GM23338 (cell line): ENCODE measurements around the gene PBOV1. TPM values are rescaled to one million over a fixed set of nuclear protein-coding genes. Genes with fewer than 3 reads are reported as not detected.

Experiments
- ATAC-seq: fragments of 200-7000 bp; cut with Tn5 transposase; 3 replicates; pipeline ENCODE4 v1.9.1; 2020
- DNase-seq: peaks from one replicate; pipeline ENCODE4 v3.0.0-alpha.2; 2015; ENCODE audit warnings: low spot score
- H2AFZ ChIP-seq: fragments of 200-600 bp; sonication (generic); 2 replicates; pipeline ENCODE4 v1.8.0; 2016; ENCODE audit warnings: antibody characterized with exemption, mild to moderate bottlenecking, moderate library complexity
- H3F3A ChIP-seq: fragments of 200-600 bp; sonication (generic); replicated peaks from 2 replicates; pipeline ENCODE4 v1.8.0; 2017; ENCODE audit warnings: antibody characterized with exemption, mixed run types, low read depth
- H3K27ac ChIP-seq: fragments of 200-600 bp; sonication (generic); 2 replicates; pipeline ENCODE4 v1.6.1; 2016; ENCODE audit warnings: low read depth
- H3K27me3 ChIP-seq: fragments of 200-600 bp; sonication (generic); 2 replicates; pipeline ENCODE4 v1.8.0; 2016; ENCODE audit warnings: mild to moderate bottlenecking, mixed run types, moderate library complexity; ENCODE audit not compliant: insufficient read depth
- H3K36me3 ChIP-seq: fragments of 200-600 bp; sonication (generic); 2 replicates; pipeline ENCODE4 v1.8.0; 2016; ENCODE audit warnings: mild to moderate bottlenecking; ENCODE audit not compliant: insufficient read depth
- H3K4me1 ChIP-seq: fragments of 200-600 bp; sonication (generic); 2 replicates; pipeline ENCODE4 v1.8.0; 2016; ENCODE audit warnings: mild to moderate bottlenecking, moderate library complexity; ENCODE audit not compliant: insufficient read depth
- H3K4me2 ChIP-seq: fragments of 200-600 bp; sonication (generic); 2 replicates; pipeline ENCODE4 v1.7.1; 2017; ENCODE audit warnings: mixed run types
- H3K4me3 ChIP-seq: fragments of 200-600 bp; sonication (generic); 2 replicates; pipeline ENCODE4 v1.6.1; 2016; ENCODE audit warnings: mixed run types
- H3K79me2 ChIP-seq: fragments of 200-600 bp; sonication (generic); replicated peaks from 2 replicates; pipeline ENCODE4 v1.8.0; 2017; ENCODE audit warnings: mild to moderate bottlenecking; ENCODE audit not compliant: insufficient read depth
- H3K9me2 ChIP-seq: fragments of 200-600 bp; sonication (generic); 2 replicates; pipeline ENCODE4 v1.8.0; 2017; ENCODE audit not compliant: insufficient read depth
- H4K20me1 ChIP-seq: fragments of 200-600 bp; sonication (generic); replicated peaks from 2 replicates; pipeline ENCODE4 v1.8.0; 2017; ENCODE audit warnings: mild to moderate bottlenecking; ENCODE audit not compliant: insufficient read depth
- H3K27ac Mint-ChIP-seq: 2 replicates; pipeline ENCODE4 v1.8.0; 2020; ENCODE audit warnings: inconsistent platforms, mild to moderate bottlenecking, moderate library complexity, mixed read lengths
- H3K27me3 Mint-ChIP-seq: 3 replicates; pipeline ENCODE4 v1.8.0; 2022; ENCODE audit warnings: low read depth, mild to moderate bottlenecking, moderate library complexity, mixed read lengths, inconsistent platforms; ENCODE audit not compliant: insufficient read depth, poor library complexity
- H3K36me3 Mint-ChIP-seq: 3 replicates; pipeline ENCODE4 v1.8.0; 2021; ENCODE audit warnings: low read depth, mild to moderate bottlenecking, inconsistent platforms, moderate library complexity, mixed read lengths
- H3K4me1 Mint-ChIP-seq: 3 replicates; pipeline ENCODE4 v1.8.0; 2020; ENCODE audit warnings: mild to moderate bottlenecking, inconsistent platforms, mixed read lengths
- H3K4me3 Mint-ChIP-seq: 3 replicates; pipeline ENCODE4 v1.8.0; 2021; ENCODE audit warnings: moderate library complexity, mild to moderate bottlenecking, inconsistent platforms, mixed read lengths
- H3K9me3 Mint-ChIP-seq: 3 replicates; pipeline ENCODE4 v1.8.0; 2020; ENCODE audit warnings: moderate library complexity, mild to moderate bottlenecking, inconsistent platforms, mixed read lengths
- CREB1 ChIP-seq: fragments of 250-450 bp; sonication (Bioruptor Pico); IDR thresholded peaks from 2 replicates; pipeline ENCODE4 v1.5.0; 2020; ENCODE audit warnings: low read depth, mild to moderate bottlenecking, moderate library complexity
- EZH2 ChIP-seq: fragments of 200-600 bp; sonication (generic); IDR thresholded peaks from one replicate; pipeline ENCODE4 v1.8.0; 2017; ENCODE audit warnings: antibody characterized with exemption, mild to moderate bottlenecking, low read depth; ENCODE audit not compliant: unreplicated experiment
- EZH2phosphoT487 ChIP-seq: fragments of 200-600 bp; sonication (generic); IDR thresholded peaks from one replicate; pipeline ENCODE4 v1.8.1; 2018; ENCODE audit warnings: antibody characterized with exemption; ENCODE audit not compliant: unreplicated experiment
- JUNB ChIP-seq: IDR thresholded peaks from one replicate; pipeline ENCODE4 v1.6.1; 2016; ENCODE audit warnings: antibody characterized with exemption; ENCODE audit not compliant: unreplicated experiment
- NANOG ChIP-seq: IDR thresholded peaks from 2 replicates; pipeline ENCODE4 v1.6.1; 2016; ENCODE audit warnings: antibody characterized with exemption, borderline replicate concordance
- POLR2AphosphoS5 ChIP-seq: IDR thresholded peaks from 2 replicates; pipeline ENCODE4 v1.6.1; 2016; ENCODE audit warnings: antibody characterized with exemption, low read depth
- STAT1 ChIP-seq: IDR thresholded peaks from one replicate; pipeline ENCODE4 v1.6.1; 2016; ENCODE audit warnings: antibody characterized with exemption; ENCODE audit not compliant: unreplicated experiment
- ZNF114 ChIP-seq: fragments of 250-450 bp; sonication (Bioruptor Pico); IDR thresholded peaks from 2 replicates; pipeline ENCODE4 v1.5.0; 2020; ENCODE audit warnings: mild to moderate bottlenecking, moderate library complexity
- ZNF331 ChIP-seq: fragments of 250-450 bp; sonication (Bioruptor Pico); IDR thresholded peaks from 2 replicates; pipeline ENCODE4 v1.5.0; 2020; ENCODE audit warnings: low read depth, mild to moderate bottlenecking, moderate library complexity
- polyA plus RNA-seq: library from polyadenylated mRNA; unstranded; fragments of >200 nt; fragmentation: Nextera tagmentation; extraction: Ambion mirVana; gene quantifications from 2 replicates; pipeline ENCODE4 v1.2.1, GENCODE V29; 2016
- total RNA-seq: library from RNA; depleted of rRNA; stranded (reverse); fragments of >200 nt; shearing (Covaris generic); gene quantifications from 2 replicates; pipeline ENCODE4 v1.2.3, GENCODE V29; 2014
- TF ChIP-seq, protein P1 (sequence below), 2 experiments: fragments of 200-600 bp in 1 of 2; sonication (generic) in 1 of 2; conservative IDR thresholded peaks; 2 replicates each; pipeline versions ENCODE4 v1.5.1 to v1.6.1; 2016 to 2017; ENCODE audit warnings: antibody characterized with exemption in 2 of 2, low read depth in 2 of 2, mild to moderate bottlenecking in 2 of 2, moderate library complexity in 1 of 2
- TF ChIP-seq, protein P2 (sequence below): fragments of 250-450 bp; sonication (Bioruptor Pico); IDR thresholded peaks from 2 replicates; pipeline ENCODE4 v1.5.0; 2020; ENCODE audit warnings: mild to moderate bottlenecking, moderate library complexity
- TF ChIP-seq, protein P3 (sequence below): IDR thresholded peaks from one replicate; pipeline ENCODE4 v1.6.1; 2018; ENCODE audit warnings: antibody characterized with exemption; ENCODE audit not compliant: unreplicated experiment
- TF ChIP-seq, protein P4 (sequence below): IDR thresholded peaks from 2 replicates; pipeline ENCODE4 v1.6.1; 2016; ENCODE audit warnings: antibody characterized with exemption

PBOV1 gene
- total and polyA plus RNA-seq, 2 experiments from 2014 or later, result not detected

DNA sequence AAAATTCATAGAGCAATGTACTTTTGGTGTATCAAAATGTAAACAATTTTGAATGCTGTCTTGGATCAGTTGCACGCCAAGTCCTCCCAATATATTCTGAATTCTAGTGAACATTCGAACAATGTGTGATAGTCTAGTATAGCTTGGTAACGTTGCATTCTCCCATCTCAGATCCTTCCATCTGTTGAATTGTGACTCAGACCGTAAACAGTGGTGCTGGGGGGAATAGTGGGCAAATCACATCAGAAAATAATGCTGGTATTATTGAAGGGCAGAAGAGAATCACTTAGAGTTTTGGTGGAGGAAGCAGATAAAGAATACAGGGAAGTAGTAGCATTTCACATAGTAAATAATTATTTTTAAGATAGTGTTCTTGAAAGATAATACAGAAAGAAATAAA is 45.7 kb upstream of the PBOV1 start:
- H3K4me1 ChIP-seq, result no peaks in the 10 kb centered on the region
- Mint-ChIP-seq H3K9me3 (no peaks in the 10 kb centered on the region), H3K27ac (no peak overlapping the region), H3K4me3 (no peak overlapping the region), H3K4me1 (no peaks in the 10 kb centered on the region), H3K27me3 (peaks cover 3% of the 10 kb centered on the region), H3K36me3 (peaks cover 12% of the 10 kb centered on the region)
- no peaks in the 10 kb centered on the region for H3F3A ChIP-seq
- H3K79me2 ChIP-seq, result no peaks in the 10 kb centered on the region
- H3K4me3 ChIP-seq, result no peak overlapping the region
- H4K20me1 ChIP-seq, result no peaks in the 10 kb centered on the region
- no peaks in the 10 kb centered on the region for H3K9me2 ChIP-seq
- no peak for TF ChIP-seq POLR2AphosphoS5
- no peak for TF ChIP-seq EZH2
- TF ChIP-seq, protein P1, sequence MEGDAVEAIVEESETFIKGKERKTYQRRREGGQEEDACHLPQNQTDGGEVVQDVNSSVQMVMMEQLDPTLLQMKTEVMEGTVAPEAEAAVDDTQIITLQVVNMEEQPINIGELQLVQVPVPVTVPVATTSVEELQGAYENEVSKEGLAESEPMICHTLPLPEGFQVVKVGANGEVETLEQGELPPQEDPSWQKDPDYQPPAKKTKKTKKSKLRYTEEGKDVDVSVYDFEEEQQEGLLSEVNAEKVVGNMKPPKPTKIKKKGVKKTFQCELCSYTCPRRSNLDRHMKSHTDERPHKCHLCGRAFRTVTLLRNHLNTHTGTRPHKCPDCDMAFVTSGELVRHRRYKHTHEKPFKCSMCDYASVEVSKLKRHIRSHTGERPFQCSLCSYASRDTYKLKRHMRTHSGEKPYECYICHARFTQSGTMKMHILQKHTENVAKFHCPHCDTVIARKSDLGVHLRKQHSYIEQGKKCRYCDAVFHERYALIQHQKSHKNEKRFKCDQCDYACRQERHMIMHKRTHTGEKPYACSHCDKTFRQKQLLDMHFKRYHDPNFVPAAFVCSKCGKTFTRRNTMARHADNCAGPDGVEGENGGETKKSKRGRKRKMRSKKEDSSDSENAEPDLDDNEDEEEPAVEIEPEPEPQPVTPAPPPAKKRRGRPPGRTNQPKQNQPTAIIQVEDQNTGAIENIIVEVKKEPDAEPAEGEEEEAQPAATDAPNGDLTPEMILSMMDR (conservative IDR thresholded peaks at IDR 0.05; ENCODE audit: low read depth in 2 of 2), result no peak
- TF ChIP-seq ZNF331, result no peak
- TF ChIP-seq, protein P2, sequence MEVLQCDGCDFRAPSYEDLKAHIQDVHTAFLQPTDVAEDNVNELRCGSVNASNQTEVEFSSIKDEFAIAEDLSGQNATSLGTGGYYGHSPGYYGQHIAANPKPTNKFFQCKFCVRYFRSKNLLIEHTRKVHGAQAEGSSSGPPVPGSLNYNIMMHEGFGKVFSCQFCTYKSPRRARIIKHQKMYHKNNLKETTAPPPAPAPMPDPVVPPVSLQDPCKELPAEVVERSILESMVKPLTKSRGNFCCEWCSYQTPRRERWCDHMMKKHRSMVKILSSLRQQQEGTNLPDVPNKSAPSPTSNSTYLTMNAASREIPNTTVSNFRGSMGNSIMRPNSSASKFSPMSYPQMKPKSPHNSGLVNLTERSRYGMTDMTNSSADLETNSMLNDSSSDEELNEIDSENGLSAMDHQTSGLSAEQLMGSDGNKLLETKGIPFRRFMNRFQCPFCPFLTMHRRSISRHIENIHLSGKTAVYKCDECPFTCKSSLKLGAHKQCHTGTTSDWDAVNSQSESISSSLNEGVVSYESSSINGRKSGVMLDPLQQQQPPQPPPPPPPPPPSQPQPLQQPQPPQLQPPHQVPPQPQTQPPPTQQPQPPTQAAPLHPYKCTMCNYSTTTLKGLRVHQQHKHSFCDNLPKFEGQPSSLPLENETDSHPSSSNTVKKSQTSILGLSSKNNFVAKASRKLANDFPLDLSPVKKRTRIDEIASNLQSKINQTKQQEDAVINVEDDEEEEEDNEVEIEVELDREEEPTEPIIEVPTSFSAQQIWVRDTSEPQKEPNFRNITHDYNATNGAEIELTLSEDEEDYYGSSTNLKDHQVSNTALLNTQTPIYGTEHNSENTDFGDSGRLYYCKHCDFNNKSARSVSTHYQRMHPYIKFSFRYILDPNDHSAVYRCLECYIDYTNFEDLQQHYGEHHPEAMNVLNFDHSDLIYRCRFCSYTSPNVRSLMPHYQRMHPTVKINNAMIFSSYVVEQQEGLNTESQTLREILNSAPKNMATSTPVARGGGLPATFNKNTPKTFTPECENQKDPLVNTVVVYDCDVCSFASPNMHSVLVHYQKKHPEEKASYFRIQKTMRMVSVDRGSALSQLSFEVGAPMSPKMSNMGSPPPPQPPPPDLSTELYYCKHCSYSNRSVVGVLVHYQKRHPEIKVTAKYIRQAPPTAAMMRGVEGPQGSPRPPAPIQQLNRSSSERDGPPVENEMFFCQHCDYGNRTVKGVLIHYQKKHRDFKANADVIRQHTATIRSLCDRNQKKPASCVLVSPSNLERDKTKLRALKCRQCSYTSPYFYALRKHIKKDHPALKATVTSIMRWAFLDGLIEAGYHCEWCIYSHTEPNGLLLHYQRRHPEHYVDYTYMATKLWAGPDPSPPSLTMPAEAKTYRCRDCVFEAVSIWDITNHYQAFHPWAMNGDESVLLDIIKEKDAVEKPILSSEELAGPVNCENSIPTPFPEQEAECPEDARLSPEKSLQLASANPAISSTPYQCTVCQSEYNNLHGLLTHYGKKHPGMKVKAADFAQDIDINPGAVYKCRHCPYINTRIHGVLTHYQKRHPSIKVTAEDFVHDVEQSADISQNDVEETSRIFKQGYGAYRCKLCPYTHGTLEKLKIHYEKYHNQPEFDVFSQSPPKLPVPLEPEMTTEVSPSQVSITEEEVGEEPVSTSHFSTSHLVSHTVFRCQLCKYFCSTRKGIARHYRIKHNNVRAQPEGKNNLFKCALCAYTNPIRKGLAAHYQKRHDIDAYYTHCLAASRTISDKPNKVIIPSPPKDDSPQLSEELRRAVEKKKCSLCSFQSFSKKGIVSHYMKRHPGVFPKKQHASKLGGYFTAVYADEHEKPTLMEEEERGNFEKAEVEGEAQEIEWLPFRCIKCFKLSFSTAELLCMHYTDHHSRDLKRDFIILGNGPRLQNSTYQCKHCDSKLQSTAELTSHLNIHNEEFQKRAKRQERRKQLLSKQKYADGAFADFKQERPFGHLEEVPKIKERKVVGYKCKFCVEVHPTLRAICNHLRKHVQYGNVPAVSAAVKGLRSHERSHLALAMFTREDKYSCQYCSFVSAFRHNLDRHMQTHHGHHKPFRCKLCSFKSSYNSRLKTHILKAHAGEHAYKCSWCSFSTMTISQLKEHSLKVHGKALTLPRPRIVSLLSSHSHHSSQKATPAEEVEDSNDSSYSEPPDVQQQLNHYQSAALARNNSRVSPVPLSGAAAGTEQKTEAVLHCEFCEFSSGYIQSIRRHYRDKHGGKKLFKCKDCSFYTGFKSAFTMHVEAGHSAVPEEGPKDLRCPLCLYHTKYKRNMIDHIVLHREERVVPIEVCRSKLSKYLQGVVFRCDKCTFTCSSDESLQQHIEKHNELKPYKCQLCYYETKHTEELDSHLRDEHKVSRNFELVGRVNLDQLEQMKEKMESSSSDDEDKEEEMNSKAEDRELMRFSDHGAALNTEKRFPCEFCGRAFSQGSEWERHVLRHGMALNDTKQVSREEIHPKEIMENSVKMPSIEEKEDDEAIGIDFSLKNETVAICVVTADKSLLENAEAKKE (CRISPR knock-in tag), result no peak
- no peak for TF ChIP-seq ZNF114 (CRISPR knock-in tag)
- no peak for TF ChIP-seq NANOG
- TF ChIP-seq JUNB, result no peak
- TF ChIP-seq, protein P3, sequence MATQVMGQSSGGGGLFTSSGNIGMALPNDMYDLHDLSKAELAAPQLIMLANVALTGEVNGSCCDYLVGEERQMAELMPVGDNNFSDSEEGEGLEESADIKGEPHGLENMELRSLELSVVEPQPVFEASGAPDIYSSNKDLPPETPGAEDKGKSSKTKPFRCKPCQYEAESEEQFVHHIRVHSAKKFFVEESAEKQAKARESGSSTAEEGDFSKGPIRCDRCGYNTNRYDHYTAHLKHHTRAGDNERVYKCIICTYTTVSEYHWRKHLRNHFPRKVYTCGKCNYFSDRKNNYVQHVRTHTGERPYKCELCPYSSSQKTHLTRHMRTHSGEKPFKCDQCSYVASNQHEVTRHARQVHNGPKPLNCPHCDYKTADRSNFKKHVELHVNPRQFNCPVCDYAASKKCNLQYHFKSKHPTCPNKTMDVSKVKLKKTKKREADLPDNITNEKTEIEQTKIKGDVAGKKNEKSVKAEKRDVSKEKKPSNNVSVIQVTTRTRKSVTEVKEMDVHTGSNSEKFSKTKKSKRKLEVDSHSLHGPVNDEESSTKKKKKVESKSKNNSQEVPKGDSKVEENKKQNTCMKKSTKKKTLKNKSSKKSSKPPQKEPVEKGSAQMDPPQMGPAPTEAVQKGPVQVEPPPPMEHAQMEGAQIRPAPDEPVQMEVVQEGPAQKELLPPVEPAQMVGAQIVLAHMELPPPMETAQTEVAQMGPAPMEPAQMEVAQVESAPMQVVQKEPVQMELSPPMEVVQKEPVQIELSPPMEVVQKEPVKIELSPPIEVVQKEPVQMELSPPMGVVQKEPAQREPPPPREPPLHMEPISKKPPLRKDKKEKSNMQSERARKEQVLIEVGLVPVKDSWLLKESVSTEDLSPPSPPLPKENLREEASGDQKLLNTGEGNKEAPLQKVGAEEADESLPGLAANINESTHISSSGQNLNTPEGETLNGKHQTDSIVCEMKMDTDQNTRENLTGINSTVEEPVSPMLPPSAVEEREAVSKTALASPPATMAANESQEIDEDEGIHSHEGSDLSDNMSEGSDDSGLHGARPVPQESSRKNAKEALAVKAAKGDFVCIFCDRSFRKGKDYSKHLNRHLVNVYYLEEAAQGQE, result no peak
- TF ChIP-seq, protein P4, sequence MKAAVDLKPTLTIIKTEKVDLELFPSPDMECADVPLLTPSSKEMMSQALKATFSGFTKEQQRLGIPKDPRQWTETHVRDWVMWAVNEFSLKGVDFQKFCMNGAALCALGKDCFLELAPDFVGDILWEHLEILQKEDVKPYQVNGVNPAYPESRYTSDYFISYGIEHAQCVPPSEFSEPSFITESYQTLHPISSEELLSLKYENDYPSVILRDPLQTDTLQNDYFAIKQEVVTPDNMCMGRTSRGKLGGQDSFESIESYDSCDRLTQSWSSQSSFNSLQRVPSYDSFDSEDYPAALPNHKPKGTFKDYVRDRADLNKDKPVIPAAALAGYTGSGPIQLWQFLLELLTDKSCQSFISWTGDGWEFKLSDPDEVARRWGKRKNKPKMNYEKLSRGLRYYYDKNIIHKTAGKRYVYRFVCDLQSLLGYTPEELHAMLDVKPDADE, result no peak
- no peak for TF ChIP-seq STAT1
- no peak for TF ChIP-seq EZH2phosphoT487
- no peak for TF ChIP-seq CREB1 (CRISPR knock-in tag)
- H3K27ac ChIP-seq, result no peak overlapping the region
- H3K27me3 ChIP-seq, result no peaks in the 10 kb centered on the region
- H3K36me3 ChIP-seq, result no peaks in the 10 kb centered on the region
- ATAC-seq (no peak), DNase-seq (no peak)
- H3K4me2 ChIP-seq, result no peak overlapping the region
- no peak overlapping the region for H2AFZ ChIP-seq
